ENCODE results near the gene AGPAT2.
"Not testable (repeated sequence)": the region's sequence is repeated elsewhere in the genome, so short reads cannot be mapped to it uniquely, and the experiment has no call there.

Gene AGPAT2

DNA sequence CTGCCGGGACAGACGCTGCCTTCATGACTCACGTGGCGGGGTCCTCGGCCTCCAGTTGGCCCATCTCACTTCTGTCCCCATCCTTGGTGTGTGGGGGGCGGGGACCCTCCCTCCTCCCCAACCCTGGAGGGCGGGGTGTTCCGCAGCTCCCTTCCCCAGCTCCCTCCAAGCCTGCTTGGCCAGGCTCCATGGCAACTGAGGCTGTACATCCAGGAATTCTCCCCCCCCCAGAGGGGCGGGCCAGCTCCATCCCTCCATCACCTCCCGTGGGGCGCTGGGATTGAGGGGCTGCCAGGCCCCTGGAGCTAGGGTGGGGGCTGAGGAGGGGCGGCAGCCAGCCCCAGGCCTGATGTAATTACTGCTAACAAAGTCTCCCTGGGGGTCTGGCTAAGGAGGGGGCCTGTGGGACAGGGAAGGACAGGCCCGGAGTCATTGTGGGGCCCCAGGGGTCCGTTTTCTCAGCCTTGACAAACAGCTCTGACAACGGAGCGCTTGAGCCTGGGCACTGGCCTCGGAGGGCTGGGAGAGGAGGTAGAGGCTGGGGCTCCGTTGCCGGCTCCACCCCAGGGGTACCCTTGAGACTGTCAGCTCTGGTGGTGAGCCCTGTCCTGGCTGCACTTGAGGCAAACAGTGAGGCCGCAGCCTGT is 33.1 kb upstream of the AGPAT2 start:
- FAIRE-seq: no peak

GRCh38 chr9:136719195-136719880 is 32.1 kb upstream of the AGPAT2 start:
- FAIRE-seq: no peak

DNA sequence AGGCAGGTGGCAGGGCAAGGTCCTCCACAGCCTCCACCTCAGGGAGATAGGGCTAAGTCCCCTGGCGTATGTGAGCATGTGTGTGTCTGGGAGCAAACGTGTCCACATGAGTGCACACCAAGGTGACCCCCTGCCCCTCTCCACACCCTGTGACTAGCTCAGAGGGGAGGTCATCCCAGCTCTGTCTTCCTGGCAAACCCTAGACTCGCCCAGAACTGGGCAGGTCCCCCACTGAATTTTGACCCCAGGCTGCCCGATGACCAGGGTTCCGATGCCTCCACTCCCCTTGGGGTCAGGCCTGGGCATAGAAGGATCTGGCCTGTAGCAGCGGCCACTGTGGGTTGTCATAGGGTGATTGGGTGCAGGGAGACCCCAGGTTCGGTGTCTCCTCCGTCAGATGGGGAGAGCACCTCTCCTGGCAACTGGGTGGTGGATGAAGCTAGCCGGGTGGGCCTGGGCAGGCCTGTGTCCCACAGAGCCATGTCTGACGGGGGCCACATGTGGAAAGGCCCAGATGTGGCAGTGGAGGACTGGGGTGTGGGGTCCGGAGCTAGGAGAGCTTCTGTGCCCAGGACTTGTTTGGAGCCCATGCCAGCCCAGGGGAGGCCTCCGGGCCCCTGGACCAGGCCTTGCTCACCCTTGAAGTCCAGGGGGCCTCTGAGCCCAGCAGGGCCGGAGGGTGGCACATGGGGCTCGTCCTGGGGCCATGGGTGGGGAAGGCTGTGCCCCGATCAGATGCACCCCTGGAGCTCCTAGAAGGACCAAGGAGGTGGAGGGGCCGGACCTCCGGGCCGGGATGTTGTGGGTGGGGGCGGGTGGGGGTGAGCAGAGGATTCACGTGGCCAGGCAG is 31.3 kb upstream of the AGPAT2 start:
- FAIRE-seq: no peak

- no peak for FAIRE-seq
Measured at GRCh38 chr9:136717399-136717798, 30.1 kb upstream of the AGPAT2 start.

- no peak for FAIRE-seq
Measured at GRCh38 chr9:136714893-136715274, 27.6 kb upstream of the AGPAT2 start.

- no peak for FAIRE-seq
Measured at GRCh38 chr9:136714096-136714892, 27.0 kb upstream of the AGPAT2 start.

DNA sequence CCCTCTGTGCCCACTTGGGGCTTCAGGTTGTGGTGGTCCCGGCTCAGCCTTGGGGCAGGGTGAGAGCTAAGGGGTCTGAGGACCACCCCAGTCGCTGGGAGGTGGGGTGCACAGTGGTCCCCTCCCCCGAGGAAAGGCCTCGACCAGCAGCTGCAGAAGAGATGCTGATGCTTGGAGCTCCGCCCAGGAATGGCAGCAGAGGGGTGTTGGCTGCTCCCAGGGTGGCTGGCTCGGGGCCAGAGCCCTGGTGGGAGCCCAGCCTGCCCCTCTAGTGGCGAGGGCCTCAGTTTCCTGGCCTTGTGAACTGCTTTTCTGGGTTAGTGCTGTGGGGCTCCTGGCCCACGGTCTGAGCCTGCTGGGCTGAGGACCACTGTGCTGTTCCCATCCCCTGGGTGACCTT is 26.3 kb upstream of the AGPAT2 start:
- no peak for FAIRE-seq

DNA sequence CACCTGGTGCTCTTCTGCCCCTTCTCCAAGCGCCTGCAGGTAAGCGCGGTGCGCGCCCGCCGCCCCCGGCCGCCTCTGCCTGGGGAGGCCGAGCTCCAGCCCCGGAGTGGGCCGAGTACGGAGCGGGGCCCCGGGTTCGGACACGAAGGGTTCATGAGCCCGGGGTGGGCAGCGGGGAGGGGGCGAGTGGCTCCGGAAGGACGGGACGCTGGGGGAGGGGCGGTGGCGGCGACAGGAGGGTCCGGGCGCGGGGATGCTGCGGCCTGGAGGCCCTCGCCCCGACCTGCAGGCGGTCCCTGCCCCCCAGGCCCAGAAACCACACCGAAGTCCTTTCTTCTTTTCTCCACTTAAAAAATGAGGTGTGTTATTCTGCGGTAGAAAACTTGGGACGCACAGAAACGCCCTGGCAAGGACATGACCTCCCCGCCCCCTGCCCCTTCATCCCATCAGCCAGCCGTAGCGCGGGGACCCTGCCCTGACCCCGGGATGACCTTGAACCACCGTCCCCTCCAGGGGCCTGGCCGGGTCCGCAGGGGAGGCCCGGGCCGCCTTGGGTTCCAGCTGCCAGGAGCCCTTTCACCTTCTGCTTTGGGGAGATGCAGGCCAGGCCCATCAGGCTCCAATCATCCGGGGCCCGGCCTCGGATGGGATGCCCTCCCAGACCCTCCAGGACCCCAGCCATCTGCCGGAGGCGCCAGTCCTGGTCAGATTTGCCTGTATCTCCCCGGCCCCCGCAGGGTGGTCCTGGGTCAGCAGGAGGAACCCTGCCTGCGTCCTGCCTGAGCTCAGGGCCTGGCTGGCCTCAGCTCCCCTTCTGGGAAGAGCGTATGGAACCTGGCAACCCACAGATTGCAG is 25.7 kb upstream of the AGPAT2 start:
- FAIRE-seq: no peak

DNA sequence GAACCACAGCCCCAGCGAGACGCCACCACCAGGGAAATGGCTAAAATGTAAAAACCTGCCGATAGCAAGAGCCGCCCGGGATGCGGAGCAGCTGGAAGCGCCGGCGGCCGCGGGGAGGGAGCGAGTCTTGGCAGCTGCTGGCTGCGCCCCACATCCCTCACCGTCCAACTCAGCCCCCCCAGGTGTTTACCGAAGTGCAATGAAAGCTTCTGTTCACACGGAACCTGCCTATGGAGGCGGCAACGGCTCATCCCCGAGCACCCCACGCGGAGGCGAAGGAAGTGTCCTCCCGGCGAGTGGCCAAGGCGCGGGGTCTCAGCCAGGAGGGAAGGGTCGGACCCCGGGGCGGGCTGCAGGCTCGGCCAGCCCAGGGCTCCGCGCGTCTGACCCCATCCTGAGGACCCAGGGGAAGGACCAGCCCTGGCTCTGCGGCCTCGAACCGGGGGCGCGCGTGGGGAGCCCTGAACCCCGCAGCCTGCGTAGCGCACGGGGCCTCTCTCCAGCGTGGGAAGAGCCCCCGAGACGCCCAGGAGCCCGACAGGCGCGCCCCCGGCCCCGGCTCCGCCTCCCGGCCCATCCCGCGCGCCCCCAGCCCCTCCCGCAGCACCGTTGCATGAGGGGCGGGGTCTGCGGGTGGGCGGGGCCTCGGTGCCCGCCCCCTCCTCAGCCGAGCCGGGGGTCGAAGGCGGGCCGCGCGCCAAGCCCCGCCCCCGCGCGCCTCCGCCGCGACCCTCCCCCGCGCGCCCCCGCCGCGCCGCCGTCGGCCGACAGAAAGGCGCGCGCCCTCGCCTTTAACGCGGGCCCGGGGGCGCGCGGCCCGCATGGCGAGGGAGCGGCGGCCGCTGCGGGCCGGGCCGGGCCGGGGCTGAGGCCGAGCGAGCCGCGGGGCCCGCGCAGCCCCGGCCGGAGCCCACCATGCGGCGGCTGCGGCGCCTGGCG is 24.8 kb upstream of the AGPAT2 start, which contains the start of gene DIPK1B:
TSS of gene DIPK1B (plus strand) at position 822 of the 939 bp plus-strand sequence. CDS start at position 916, 94 bp downstream.
- no peak for FAIRE-seq

- not testable (repeated sequence) for FAIRE-seq
Measured at GRCh38 chr9:136711219-136711648, 24.0 kb upstream of the AGPAT2 start.

- no peak for FAIRE-seq
Measured at GRCh38 chr9:136710543-136710942, 23.3 kb upstream of the AGPAT2 start.

DNA sequence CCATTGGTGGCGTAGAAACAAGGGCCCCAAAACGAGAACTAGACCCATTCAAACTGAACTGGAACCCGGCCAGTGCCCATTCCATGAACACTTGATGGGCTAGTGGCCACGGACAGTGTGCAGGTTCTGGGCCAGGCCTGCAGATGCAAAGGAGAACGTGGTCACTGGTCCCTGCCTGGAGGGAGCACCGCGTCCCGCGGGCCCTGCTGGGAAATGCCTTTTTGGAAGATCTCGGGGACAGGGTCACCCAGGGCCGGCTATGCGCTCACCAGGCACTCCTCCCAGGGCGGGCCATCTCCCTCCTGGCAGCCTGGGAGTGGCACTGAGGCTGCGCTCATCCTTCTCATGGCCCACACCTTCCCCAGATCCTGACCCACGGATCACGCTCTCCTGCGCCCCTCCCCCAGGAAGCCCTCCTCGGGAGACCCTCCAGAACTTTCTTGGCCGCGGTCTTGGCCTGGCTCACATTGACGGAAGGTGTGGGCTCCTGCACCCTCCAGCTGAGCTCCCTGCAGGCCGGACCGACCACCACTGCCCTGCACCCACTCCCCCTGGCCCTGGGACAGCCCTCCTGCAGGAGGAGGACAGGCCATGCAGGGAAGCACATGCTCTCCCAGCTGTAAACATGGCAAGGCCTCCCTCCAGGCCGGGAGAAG is 22.3 kb upstream of the AGPAT2 start:
- no peak for FAIRE-seq

- FAIRE-seq: no peak
Measured at GRCh38 chr9:136707849-136708517, 20.7 kb upstream of the AGPAT2 start.

GRCh38 chr9:136707011-136707410 is 19.8 kb upstream of the AGPAT2 start:
- FAIRE-seq: no peak

- no peak for FAIRE-seq
Measured at GRCh38 chr9:136705564-136705963, 18.3 kb upstream of the AGPAT2 start.

GRCh38 chr9:136704741-136705140 is 17.5 kb upstream of the AGPAT2 start:
- FAIRE-seq: not testable (repeated sequence)

DNA sequence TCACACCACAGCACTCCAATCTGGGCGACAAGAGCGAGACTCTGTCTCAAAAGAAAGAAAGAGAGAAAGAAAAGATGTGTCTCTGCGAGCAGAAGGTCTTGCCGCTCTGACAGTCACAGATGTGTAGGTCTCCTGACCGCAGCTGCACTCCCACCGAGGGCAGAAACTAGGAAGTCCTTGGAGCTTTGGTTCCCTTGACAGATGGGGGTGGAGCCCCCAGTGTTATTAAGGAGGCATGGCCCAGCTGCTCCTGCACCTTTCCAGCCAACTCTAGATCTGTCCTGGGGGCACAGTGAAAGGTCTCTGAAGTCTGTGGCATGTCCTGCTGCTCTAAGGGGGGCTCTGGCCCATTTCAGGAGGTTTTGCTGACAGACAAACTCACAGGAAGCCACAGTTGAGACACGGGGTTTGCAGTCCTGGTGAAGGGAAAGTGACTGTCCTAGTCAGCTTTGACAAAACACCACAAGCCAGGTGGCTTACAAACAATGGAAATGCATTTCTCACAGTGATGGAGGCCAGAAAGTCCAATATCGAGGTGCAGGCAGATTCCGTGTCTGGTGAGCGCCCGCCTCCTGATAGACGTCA is 16.1 kb upstream of the AGPAT2 start:
- FAIRE-seq: no peak

- no peak for FAIRE-seq
Measured at GRCh38 chr9:136701668-136702053, 14.4 kb upstream of the AGPAT2 start.

Measured in A204.1 (cell line).